GM18873 (cell line): ENCODE results near the gene RBPJL.

Source experiments
- ATAC-seq: cut with Tn5 transposase; IDR thresholded peaks from one replicate; pipeline ENCODE4 v1.9.1; 2021; ENCODE audit warnings: mild to moderate bottlenecking, moderate library complexity, moderate number of reproducible peaks; ENCODE audit not compliant: unreplicated experiment, low FRiP score

The RBPJL gene

GRCh38 chr20:45292343-45292742 lies 14.3 kb upstream of the RBPJL start:
- no peak for ATAC-seq

- no peak for ATAC-seq
These were observed 13.3 kb upstream of the RBPJL start for GRCh38 chr20:45293041-45294002.

GRCh38 chr20:45294003-45294368 lies 12.7 kb upstream of the RBPJL start:
- no peak for ATAC-seq

- ATAC-seq = no peak
These were observed 12.0 kb upstream of the RBPJL start for GRCh38 chr20:45294659-45295058.

GRCh38 chr20:45297786-45298497 lies 8.7 kb upstream of the RBPJL start:
- ATAC-seq = no peak

- no peak for ATAC-seq
These were observed 6.9 kb upstream of the RBPJL start for GRCh38 chr20:45299786-45300185.

GRCh38 chr20:45300961-45301360 lies 5.7 kb upstream of the RBPJL start:
- ATAC-seq = no peak

GRCh38 chr20:45301824-45302271 lies 4.8 kb upstream of the RBPJL start:
- ATAC-seq = no peak

- ATAC-seq = no peak
These were observed 2.8 kb upstream of the RBPJL start for GRCh38 chr20:45303586-45304463.

GRCh38 chr20:45304464-45304999 lies 2.1 kb upstream of the RBPJL start:
- no peak for ATAC-seq

GRCh38 chr20:45305262-45305661 lies 1.4 kb upstream of the RBPJL start:
- no peak for ATAC-seq

GRCh38 chr20:45307076-45307640 lies 518 bp downstream of the RBPJL start:
- no peak for ATAC-seq

GRCh38 chr20:45308117-45308778 lies 1.6 kb downstream of the RBPJL start, which contains the start of gene MATN4:
MATN4 (minus strand) TSS chr20:45308299; CDS start chr20:45305582, 2,717 bp downstream.
- no peak for ATAC-seq

GRCh38 chr20:45309075-45309474 lies 2.4 kb downstream of the RBPJL start:
- ATAC-seq = no peak

GRCh38 chr20:45311589-45312211 lies 5.1 kb downstream of the RBPJL start:
- no peak for ATAC-seq

GRCh38 chr20:45312241-45312640 lies 5.6 kb downstream of the RBPJL start:
- no peak for ATAC-seq

GRCh38 chr20:45313065-45313695 lies 6.5 kb downstream of the RBPJL start:
- no peak for ATAC-seq

GRCh38 chr20:45313943-45314342 lies 7.3 kb downstream of the RBPJL start:
- no peak for ATAC-seq
